HG03139 (cell line): ENCODE measurements around the gene CDT1.
"Not testable (repeated sequence)": the region's sequence is repeated elsewhere in the genome, so short reads cannot be mapped to it uniquely, and the experiment has no call there.

Experiments
- ATAC-seq: cut with Tn5 transposase; IDR thresholded peaks from one replicate; pipeline ENCODE4 v1.9.1; 2021; ENCODE audit not compliant: unreplicated experiment

CDT1 gene

GRCh38 chr16:88782454-88783390 lies 20.9 kb upstream of the CDT1 start:
- ATAC-seq, result no peak

DNA sequence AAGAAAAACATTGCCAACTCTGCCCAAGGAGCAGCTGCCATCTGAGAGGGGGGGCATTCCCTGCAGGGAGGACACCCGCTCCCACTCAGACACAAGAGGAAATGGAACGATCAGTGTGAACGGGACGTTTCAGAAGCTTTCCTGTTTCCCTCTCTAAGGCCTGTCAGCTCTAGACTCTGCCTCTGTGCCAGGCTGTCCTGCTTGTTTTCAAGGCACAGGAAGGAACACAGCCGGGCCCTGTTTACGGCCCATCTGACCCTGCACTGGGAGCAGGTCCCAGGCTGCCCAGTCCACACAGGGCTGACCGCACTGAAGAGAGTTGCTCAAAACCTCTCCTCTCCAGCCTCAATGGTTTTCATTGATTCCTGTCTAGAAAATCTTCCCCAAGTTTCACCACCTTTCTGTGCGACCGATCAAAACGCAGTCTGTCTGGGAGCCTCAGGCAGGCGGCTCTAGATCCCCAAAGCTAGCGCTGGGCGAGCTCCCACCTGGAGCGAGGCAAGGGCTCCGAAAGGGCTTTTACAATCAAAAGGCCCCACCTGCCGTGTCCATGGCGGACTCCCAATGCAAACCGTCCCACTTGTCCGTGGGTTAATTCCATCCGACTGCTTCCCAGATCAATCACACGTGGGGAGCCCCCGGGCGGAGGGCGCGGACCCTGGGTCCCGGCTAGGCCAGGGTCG lies 20.1 kb upstream of the CDT1 start:
- ATAC-seq, result no peak

DNA sequence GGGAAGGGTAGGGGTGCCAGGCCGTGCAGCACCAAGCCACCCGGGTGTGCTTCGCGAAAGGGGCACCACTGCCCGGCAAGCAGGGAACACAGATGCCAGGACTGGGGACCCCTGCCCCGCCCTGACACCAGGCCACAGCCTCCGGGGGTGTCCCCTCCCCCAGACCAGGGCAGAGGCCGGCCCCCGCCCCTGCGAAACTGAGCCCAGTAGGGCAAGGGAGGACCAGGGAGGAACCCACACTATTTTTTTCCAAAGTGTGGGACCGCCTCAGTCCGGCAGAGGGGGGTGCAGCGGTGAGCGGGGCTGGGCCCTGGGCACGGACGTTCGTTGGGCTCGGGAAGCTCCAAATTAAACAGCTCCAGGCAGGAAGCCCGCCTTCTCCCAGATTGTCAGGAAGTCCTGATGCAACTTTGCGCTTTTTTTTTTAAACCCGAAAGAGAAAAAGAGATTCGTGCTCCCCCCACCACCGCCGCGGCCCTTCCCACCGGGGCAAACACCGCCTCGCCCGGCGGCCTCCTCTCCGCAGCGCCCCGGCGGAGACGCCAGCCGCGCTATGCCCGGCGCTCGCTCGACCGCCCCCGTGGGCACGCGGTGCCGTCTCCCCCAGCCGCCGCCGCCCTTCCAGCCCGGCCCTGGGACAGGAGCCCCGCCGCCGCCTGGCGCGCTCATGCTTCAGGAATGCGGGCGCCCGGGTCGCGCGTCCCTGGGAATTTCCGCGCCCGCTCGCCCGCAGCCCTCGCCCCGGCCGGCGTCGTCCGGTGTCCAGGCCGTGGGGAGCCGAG lies 19.3 kb upstream of the CDT1 start:
- no peak for ATAC-seq

GRCh38 chr16:88784856-88785105 lies 18.8 kb upstream of the CDT1 start:
- no peak for ATAC-seq

DNA sequence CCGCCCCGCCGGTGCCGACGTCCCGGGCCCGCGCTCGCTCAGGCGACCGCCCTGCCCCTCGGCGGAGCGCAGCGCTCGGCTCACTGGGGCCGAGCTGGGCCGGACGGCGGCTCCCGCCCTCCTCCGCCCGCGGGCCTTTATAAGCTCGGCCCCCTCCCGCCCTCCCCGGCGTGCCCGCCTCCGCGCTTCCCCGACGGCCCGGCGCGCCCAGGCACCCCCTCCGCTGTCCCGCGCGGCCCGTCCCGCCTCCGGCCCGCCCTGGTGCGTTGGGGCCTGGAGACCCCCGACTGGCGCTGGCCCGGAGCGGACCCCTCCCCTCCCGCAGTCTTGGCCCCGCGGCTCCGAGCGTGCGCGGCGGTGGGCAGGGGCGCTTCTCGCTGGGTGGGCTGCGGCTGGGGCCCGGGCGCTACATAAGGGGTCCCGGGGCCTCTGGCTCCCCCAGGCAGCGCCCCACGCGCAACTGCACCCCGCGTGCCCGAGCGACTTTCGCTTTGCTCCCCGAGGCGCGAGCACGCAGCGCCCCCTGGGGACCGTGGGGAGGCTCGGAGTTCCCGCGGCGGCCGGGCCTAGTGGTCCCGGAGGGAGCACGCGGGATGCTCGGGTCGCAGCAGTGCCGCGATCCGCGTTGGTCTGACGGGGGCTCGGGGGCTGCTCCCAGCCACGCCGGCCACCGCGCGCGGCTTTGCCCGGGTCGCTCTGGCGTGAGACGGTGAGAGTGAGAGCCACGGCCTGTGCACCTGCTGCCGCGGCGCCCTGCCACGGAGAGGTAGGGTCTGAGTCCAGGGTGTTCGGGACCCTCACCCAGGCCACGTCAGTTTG lies 18.3 kb upstream of the CDT1 start, which contains the start of gene PIEZO1:
Gene PIEZO1, minus strand, starts transcription at position 115 of the 819 bp plus-strand sequence. CDS start 256 bp downstream, outside the sequence.
- no peak for ATAC-seq

DNA sequence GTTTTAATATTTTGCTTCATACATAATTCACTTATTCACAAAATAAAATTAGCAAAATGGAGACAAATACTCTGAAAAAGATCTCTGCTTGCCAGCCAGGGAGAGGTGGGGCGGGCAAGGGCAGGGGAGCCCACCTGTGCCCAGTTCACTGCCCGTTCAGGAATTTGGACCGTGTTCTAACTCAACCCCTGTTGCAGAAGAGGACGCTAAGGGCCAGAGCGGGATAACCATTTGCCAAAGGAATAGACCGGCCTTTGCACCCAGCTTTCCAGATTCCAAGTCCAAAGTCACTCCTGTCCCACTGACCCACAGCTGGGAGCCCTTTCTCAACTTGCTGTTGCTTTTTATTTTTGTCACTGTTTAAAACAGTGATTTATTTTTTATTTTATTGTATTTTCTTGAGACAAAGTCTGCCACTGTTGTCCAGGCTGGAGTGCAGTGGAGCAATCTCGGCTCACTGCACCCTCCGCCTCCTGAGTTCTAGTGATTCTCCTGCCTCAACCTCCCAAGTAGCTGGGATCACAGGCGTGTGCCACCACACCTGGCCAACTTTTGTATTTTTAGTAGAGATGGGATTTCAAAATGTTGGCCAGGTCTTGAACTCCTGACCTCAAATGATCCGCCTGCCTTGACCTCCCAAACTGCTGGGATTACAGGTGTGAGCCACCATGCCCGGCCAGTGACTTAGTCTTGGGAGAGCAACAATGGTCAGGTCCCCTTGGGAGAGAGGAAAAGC lies 15.8 kb upstream of the CDT1 start:
- ATAC-seq, result no peak

DNA sequence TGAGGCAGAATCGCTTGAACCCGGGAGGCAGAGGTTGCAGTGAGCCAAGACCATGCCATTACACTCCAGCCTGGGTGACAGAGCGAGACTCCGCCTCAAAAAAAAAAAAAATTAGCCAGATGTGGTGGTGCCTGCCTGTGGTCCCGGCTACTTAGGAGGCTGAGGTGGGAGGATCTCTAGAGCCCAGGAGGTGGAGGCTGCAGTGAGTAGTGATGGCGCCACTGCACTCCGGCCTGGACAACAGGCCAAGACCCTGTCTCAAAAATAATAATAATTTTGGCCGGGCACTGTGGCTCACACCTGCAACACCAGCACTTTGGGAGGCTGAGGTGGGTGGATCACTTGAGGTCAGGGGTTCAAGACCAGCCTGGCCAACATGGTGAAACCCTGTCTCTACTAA lies 14.8 kb upstream of the CDT1 start:
- ATAC-seq, result not testable (repeated sequence)

GRCh38 chr16:88789594-88789993 lies 14.0 kb upstream of the CDT1 start:
- ATAC-seq, result no peak

DNA sequence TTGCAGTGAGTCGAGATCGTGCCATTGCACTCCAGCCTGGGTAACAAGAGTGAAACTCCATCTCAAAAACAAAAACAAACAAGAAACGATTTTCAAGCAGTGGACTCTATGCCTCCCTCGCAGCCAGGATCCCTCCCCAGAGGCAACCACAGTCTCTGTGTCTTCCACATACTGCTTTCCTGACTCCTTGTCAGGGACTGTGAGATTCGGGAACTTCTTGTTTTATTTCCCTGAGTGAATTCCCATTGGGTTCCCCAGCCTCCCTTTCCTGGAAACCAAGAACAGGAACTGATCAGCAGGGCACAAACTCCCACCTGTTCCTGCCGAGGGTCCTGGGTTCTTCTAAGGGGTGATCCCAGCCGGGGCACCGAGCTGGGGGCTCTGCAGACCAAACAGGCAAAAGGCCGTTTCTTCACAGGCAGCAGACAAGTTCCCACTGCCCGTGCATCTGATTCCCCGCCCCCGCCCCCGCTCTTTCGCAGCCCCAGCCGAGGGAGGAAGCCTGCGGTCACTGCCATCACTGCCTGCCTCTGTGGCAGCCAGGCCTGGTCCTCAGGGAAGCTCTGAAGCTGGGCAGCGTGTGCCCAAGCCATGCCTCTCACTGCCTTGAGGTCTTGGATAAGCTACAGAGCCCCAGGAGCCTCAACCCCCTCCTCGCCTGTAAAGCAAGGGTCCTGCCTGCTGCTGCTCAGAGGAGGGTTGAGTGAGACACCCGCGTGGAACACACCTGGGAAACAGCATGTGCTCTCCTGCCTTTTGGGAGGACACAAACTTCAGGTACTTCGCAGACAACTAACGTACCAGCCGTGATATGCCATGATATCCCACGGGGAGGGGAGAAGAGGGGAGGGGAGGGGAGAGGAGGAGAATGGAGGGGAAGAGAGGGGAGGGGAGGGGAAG lies 13.0 kb upstream of the CDT1 start:
- ATAC-seq, result no peak

DNA sequence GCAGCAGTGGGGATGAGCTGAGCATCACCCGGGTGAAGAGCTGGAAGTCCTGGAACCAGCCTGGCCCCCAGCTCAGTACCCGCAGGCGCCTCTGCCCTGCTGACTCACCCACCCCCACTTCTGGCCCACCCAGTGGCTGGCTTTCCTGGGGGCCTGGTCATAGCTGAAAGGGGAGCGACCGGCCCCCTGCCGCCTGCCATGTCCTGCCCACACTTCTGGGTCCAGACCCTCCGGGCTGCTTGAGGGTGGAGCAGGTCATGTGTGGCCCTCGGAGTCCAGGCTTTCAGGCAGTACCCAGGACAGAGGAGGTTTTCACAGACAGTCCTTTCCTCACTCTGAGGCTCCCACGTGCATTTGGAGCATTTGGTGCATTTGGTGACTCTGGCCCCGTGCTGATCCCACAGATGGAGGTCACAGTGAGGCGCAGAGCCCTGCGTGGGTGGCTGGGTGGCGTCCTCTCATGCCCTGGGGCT lies 11.5 kb upstream of the CDT1 start:
- no peak for ATAC-seq

DNA sequence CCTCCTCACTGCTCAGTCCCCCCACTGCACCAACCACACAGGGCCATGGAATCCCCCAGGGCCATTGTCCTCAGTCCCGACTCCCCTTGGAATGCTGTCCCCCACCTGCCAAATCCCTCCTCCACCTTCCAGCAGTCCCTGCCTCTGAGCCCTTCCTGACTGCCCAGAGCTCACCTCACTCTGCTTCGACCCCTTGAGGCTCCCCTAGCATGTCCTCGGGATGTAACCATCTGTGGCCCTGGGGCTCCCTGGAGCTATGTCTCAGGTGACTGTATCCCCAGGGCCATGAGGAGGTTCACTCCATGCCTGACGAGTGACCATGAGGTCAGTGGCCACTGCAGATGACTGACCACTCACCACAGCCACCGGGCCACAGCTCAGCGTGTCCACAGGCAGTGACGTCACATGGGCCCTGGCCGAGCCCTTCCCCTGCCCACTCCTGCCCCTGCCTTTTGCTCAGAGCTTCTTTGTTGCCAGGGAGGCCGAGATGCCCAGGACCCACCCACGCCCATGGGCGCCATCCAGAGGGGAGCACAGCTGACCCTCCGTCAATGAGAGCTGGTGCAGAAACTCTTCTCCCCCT lies 10.8 kb upstream of the CDT1 start:
- ATAC-seq, result no peak

DNA sequence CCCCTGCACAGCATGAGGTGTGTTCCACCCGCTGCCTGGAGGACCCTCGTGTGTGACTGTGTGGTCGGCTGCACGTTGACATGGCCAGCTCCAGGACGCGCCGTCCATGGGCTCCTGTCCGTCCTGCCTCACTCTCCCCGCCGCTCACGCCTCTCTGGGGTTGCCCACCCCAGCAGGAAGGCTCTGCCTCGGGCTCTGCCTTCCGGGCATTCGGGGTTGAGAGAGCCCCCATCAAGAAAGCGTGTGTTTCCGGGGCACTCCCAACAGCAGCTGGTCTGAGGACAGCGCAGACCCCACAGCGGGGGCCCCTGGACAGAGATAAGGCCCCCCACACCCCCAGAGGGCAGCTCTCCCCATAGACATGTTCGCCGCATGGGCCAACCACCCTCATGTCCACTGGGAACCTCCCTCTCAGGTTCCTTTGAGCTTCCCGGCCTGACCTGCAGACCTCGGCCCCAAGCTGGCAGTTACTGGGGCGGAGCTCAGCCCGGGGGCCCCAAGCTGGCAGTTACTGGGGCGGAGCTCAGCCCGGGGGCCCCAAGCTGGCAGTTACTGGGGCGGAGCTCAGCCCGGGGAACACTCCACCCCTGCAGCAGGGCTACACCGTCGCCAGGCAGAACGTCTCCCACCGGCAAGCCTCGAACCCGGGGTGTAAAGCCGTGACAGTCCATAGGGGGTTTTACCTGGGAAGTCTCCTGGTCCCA lies 10.2 kb upstream of the CDT1 start:
- ATAC-seq, result no peak

DNA sequence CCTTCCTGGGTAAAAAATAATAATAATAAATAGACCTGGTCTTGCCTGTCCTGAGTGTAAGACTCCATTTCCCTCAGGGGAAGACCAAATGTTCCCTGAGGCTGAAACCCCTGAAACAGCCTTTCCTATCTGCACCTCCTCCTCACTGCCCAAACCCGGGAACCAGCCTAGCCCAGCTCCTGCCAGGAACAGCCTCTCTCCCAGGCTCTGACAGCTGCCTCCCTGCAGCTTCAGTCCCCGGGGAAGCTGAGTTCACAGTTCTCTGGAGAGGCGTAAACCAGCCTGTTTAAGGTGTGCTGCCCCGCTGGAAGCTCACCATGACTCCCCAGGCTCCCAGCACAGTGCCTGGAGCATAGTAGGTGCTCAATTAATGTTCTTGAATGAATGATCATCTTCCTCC lies 7.3 kb upstream of the CDT1 start:
- no peak for ATAC-seq

- no peak for ATAC-seq
These were observed 5.5 kb upstream of the CDT1 start for GRCh38 chr16:88798073-88798472.

GRCh38 chr16:88798772-88799455 lies 4.7 kb upstream of the CDT1 start:
- ATAC-seq, result no peak

DNA sequence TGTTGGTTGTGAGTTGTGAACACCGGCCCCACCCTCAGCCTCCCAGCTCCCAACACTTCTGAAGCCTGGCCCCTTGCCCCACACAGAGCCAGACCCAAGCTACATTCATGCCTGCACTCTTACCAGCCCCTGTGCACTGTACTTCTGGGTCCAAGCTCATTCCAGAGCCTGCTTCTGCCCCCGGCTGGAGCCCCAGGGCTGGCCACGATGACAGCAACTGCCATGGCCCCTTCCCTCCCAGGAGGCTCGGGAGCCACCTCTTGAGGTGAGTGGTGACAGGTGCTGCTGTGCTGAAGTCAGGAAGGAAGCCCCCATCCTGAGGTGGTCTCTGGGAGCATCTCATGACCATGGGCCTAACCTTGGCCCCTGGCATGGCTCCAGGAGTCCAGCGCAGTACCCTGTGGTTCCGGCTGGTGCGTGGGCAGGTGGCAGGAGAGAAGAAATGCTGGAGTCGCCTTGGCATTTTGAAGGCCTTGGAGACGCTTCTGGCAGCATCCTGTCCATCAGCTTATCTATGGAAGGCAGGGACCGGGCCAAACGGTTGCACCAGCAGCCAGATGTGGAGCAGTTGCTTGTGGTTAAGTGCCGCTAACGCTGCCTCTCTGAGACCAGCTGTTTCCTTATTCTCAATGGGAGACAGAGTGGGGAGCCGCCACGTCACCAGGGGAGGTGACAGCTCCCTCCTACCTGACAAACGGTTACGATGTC lies 3.9 kb upstream of the CDT1 start:
- ATAC-seq, result no peak

DNA sequence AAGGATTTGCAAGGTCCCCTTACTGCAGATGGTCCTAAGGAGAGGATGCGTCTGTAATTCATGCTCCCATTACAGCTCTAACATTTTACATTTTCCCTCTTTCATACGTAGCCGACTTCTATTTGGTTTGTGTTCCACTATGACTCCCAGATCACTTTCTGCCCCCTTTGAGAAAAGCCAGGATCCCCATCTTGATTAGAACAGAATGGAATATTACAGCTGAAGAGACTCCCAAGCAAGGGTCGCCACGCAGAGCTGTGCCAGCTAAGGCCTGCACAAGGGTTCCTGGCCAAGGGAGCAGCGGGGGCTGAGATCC lies 3.4 kb upstream of the CDT1 start:
- ATAC-seq, result no peak
